Limb (tissue), 2 donors: ENCODE results near the gene NUP54.
A peak's percentile ranks its signal among the peaks of the same experiment; 100 is the strongest.

Experiments used
- DNase-seq, 2 donors: peaks; one replicate each; pipeline ENCODE4 v3.0.0-alpha.2; 2016; ENCODE audit errors: extremely low spot score in 2 of 2

The NUP54 gene

DNA sequence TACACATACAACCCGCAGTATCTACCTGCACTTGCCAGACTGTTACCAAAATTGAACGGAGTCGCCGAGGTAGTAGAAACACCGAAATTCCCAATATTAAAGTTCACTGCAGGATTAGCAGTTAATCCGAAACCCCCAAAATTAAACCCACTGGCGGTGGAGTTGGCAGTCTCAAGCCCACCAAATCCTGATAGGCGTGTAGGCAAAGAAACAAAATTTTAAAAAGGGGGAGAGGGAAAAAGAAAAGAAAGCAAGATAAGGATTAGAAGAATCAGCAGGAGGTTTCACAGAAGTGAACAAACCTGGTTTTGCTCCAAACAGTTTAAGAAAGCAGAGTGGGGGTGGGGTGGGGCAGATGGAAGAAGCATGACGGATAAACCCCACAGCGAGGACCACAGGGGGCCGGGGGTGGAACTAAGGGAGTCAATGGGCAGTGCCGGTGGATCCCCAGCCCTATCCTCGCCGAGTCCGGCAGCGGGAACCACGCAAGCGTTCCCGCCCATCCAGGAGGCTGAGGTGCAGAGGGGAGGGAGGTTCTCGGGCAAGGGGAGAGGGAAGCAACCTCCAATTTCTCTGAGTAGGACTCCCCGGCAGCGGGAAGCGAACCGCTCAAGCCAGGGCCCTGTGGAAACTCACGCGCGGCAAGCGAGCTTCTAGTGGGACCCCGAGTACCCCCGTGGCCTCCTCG is 599 bp downstream of the NUP54 start:
- peak; percentile 49 to 79 for DNase-seq

DNA sequence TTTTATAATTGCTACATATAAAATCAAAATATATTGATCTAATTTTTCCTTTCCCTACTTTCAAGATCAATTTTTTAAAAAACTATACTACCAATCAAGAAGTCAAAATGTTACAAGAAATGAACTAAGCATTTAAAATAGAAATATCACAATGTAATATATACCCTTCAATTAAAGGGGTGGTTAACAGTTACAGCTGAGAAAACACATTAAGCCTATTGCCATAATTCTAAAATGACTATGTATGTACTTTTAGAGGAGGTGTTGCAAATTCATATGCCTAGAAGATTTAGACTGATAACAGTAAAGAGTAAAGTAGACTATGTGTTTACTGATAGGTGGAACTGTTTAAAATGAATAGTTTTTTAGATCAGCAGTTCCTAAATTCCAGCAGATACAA is 3.7 kb downstream of the NUP54 start:
- DNase-seq, result no peak

DNA sequence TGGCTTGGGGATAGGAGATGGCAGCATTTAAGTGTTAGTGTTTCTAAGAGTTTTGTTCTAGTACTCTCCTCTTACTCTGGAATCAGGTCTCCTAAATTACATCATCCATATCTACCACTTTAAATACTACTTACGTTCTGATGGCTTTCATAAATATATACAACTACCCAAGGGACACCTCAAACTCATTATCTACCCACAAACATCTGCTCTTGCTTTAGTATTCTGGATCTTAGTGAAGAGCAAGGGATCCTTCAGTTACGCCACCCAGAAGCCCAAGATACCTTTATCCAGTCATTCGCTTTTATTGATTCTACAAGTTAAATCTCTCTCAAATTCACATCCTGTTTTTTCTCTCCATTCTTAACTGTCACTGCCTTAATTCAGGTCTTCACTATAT is 7.0 kb downstream of the NUP54 start:
- no peak for DNase-seq

DNA sequence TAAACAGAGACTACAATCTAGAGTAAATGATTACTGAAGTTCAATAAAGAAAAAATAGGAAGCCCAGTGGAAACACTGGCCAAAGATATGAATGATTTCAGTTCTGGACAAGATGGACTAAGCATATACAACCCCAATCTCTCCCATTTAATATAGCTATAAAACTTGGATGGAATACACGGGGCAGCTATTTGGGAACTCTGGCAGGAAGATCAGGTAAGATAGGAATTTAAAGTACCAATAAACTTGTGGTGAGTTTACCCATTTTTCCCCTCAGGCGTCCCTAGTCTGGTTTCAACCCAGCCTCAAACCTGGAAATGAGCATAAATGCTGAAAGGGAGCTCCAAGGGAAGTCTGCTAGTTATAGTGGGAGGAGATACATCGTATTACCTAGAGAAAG is 20.4 kb downstream of the NUP54 start:
- no peak for DNase-seq

DNA sequence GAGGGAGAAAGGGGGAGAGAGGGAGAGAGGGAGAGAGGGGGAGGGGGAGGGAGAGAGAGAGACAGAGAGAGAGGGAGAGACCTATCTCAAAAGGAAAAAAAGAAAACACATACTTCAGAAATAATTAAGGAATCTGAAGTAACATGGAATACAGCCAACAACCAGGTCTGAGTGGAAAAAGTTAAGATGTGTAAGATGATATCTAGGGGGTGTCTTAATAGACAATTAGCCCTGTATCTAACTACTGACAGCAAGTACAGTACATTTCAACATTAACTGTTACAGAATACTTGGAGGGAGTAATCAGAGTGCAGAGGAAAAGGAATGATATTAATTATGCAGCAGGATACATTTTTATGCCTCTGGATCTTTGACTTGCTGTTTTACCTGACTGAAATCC is 22.4 kb downstream of the NUP54 start:
- no peak for DNase-seq

DNA sequence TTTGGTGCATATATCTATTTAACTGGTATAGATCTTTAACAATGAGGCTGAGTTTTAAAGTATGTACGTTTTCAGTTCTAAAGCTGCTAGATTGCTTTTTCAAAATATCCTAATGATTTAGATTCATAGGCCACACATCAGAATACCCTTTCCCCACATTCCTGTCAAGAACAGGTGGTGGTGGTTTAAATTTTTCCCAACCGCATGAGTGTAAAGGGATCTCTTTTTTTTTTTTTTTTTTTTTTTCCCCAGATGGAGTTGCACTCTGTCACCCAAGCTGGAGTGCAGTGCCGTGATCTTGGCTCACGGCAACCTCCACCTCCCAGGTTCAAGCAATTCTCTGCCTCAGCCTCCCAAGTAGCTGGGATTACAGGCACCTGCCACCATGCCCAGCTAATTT is 28.0 kb downstream of the NUP54 start:
- DNase-seq, result no peak

DNA sequence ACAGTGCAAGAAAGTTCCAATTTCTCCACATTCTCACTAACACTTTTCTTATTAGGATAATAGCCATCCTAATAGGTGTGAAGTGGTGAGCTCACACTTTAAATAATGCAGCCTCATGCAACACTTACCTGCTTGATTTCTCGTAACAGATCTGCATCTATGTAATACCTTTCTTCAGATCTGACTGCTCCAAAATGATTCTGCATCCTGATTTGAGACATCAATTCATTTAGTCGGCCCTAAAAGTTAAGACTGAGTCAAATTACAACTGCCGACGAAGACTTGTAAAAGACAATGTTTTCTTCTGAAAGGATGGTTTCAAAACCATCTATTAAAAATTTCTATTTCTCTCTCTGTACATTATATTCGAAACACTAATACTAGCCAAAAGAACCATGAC is 30.7 kb downstream of the NUP54 start:
- no peak for DNase-seq

DNA sequence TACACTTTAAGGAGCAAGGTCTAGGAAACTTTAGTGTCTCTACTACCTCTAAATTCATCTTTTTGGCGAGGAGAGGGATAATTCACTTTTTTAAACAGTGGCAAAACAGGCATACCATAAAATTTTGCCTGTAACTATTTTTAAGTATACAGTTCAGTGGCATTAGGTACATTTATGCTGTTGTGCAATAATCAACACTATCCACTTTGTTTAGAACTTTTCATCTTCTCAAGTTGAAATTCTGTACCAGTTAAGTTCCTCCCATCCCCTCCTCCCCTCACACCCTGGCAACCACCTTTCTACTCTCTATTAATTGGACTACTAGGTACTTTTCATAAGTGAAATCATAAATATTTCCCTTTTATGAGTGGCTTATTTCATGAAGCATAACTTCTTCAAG is 31.4 kb downstream of the NUP54 start:
- DNase-seq, result no peak

DNA sequence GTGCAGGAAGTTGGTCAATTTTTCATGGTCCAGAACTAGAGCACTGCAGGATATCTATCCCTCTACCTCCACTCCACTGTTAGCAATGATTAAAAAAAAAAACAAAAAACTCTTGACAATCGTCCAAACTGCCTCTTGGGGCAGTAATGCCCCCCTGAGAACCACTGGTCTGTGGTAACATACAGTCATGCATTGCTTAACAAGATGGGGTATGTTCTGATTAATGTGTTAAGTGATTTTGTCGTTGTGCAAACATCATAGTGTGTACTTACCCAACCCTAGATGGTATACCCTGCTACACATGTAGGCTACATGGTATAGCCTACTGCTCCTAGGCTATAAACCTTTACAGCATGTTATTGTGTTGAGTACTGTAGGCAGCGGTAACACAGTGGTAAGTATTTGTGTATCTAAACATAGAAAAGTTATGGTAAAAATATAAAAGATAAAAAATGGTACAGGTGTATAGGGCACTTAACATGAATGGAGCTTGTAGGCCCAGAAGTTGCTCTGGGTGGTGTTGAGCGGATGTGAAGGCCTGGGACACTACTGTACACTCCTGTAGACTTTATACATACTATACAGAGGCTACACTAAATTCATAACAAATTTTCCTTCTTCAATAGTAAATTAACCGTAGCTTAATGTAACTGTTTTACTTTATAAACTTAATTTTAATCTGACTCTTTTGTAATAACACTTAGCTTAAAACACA is 39.6 kb downstream of the NUP54 start:
- no peak for DNase-seq

DNA sequence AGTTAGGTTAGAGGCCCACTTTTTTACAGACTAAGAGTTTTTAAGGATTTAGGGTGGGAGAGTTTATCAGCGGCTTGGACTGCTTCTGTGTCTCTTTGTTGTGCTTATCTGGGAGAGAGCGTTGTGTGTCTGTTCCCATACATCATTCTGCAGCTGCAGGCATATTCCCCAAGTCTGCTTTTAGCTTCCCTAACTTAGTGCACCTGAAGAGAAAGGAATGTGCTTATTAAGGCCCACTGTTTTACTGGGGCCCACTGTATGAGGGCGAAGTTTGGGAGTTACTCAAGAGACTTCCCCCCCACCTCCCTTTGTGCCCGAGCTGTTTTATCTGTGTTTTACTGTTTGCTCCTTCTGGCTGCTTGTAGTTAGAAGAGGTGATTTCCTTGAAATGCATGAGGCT is 41.8 kb downstream of the NUP54 start:
- no peak for DNase-seq

DNA sequence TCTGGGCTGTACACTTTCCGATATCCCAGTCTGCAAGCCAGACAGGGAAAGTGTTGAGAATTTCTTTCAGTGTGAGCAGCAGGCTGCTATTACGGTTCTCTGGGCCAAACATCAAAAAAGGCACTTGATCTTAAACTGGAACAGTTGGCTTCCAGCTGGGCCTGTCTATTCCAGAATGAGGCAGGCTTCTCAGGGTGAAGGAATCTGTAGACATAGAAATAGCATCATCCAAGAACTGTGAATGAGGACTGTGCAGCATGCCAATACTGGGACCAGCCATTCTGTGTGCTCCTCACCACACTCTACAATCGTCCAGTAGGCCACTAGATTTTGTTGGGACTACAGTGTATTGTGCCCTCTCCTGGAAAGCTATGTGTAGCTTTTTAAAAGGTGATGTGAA is 42.5 kb downstream of the NUP54 start:
- DNase-seq, result peak; percentile 38 to 68

DNA sequence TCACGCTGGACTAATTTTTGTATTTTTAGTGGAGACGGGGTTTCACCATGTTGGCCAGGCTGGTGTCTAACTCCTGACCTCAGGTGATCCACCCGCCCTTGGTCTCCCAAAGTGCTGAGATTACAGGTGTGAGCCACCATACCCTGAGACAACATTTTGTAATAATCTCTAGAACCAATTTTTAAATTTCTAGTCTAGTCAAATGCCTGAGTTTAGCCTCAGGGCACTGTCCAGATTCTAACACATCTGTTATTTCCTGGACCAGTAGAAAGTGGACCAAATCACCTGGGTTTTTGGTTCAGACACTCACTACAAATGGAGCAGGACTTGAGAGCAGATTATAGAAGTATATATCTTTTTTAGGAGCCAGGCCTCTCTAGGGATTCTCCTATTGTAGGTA is 52.1 kb downstream of the NUP54 start:
- no peak for DNase-seq

DNA sequence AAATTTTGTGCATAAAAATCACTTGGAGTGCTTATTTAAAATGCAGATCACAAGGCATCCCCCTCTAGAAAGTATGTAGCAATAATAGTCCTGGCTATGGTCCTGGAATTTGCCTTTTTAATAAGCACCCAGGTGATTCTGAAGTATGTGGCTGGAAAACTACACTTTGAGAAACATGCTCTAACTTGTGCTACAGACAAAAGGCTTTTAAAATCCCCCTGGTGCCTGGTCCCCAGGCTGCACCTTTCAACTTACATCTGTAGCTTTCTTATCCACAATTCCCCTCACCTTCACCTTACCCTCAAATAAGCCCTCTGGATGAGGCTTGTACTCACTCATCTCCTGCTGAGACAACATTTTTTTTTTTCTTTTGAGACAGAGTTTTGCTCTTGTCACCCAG is 52.6 kb downstream of the NUP54 start:
- no peak for DNase-seq

DNA sequence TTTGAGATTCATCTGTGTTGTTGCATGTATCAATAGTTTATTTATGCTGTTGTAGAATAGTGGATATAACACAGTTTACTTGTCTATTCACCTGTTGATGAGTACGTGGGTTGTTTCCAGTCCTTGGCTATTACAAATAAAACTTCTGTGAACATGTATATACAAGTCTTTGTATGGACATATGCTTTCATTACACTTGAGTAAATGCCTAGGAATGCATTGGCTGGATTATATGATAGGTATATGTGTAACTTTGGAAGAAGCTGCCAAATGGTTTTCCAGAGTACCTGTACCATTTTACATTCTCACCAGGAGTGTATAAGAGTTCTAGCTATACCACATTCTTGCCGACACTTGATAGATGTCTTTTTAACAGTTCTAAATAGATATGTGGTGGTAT is 57.1 kb downstream of the NUP54 start:
- DNase-seq, result no peak

DNA sequence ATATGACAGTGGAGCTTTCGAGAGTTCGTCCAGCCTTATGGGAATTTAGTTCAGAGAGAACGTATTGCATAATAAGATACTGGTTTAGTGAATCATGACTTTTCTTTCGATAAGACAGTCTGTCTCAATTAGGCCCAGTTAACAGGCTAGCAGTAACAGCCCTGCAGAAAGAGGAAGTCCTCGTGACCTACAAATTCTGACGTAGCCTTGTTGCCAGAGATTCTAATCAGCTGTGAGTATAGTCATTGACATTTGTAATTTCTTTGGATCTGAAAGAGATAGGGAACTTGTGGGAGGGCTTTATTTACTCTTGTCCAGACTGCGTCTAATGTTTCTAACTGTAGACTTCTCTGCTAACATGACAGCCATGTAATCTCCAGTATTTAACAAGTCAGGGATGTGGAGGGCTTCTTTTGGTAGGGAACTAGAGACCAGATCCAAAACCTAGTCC is 57.9 kb downstream of the NUP54 start:
- DNase-seq, result no peak

DNA sequence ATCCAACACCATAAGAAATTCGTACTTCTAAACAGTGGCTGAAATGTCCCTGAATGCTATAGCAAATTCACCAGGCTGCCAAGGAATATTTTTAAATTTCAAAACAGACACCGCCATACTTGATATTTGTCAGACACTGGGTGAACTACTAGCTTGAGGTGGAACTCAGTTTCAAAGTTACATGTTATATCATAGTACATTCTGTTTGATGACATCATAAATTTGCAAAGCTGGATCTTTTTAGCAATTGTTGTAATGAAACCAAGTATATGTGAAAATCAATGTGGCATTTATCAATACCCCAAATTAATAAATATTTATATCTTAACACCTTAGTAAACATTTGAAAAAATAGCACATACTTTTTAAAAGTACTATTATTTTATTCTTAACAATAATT is 59.5 kb downstream of the NUP54 start:
- no peak for DNase-seq

DNA sequence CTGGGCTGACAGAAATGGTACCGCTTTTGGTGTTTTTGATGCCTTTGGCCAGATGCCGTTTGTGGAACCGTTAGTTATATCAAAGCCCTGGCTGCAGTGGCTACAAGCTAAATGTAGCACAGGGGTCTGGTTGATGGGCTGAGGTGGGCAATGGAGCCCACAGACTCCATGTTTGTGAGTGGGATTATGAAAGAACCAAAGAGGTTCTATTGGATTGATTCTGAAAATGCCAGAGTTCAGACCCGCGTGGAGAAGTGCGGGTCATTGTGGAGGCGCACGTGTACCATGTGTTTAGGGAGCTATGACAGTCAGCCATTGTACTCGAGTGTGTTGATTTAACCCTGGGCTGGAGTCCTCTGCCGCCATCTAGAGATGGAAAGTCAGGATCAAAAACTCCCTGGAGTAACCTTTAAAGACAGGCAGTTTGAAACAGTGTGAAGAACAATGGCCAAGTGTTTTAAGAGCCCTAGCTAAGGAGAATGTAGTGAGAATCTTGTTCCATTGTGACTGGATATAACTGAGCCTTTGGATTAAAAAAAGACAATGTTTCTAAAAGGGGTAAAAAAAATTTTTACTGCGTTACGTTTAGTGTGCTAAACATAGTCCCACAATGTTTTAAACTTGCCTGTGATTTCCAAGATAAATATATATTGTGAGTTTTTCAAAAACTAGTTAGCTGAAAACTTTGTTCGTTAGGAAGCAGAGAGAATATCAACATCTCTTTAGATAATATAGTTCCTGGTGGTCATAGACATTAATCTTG is 61.0 kb downstream of the NUP54 start:
- peak; percentile 36 to 60 for DNase-seq

DNA sequence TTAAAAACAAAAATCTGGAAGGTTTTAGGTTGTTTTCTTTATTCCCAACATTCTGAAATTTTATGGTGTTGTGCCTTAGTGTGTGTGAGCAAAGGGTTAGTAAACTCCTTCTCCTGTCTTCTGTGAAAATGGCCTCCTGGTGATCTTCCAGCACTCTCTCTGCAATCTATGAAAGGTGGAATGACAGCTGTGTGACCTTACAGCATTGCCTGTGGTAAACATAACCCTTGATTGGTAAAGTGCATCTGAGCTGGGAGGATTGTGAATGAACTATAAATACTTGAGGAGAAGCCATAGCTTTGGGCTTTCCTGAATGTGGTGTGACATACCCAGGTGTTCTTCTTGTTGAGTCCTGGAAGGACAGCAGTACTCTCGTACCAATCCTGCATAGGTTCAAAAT is 63.7 kb downstream of the NUP54 start:
- no peak for DNase-seq

DNA sequence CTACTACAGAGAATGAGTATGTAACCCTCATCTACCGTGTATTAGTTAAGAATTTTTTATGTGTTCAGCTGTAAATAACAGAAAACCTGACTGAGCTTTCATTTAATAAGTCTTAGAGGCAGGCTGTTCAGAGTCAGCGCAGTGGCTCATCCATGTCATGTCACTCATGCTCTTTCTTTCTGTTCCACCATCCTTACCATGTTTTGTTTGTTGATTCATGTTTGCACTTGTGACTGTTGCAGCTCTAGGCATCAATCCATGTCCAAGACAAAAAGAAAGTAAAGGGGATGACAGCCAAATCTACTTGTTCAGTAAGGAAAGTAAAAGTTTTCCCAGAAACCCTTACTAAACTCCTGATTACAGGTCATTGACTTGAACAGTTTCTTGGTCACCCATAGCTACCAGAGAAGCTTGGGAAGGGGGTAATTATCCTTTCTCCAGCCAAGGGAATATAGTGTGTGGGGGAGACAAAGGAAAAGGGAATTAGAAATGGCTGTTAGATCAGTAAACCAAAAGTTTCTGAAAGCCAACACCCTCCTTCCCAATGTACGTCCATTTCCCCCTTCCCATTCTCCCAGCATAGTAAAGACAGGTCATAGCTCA is 64.7 kb downstream of the NUP54 start:
- no peak for DNase-seq

DNA sequence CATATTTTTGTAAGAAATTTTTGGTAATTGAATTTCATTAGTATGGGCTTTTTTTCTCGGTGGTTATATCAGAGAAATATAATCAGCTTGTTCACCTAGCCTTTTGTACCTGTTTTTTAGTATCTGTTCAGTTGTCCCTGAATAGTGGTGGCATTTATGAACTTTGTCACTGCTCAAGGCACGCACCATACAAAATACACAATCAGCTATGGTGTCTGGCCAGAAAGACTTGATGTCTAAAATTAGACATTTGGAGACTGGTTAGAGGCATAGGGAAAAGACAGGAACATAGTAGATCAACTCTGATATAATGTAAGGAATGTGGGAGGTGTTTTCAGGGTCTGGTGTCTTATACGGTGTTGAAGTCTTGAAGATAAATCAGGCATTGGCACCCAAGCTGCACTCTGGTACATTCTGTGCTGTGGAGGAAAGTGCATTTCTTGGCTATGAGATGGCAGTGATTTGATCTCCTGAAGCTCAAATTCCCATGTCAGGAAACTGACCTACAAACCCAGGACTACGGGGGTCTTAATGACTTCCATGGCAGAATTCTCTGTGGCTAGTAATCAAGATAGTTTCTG is 70.1 kb downstream of the NUP54 start:
- DNase-seq, result no peak

DNA sequence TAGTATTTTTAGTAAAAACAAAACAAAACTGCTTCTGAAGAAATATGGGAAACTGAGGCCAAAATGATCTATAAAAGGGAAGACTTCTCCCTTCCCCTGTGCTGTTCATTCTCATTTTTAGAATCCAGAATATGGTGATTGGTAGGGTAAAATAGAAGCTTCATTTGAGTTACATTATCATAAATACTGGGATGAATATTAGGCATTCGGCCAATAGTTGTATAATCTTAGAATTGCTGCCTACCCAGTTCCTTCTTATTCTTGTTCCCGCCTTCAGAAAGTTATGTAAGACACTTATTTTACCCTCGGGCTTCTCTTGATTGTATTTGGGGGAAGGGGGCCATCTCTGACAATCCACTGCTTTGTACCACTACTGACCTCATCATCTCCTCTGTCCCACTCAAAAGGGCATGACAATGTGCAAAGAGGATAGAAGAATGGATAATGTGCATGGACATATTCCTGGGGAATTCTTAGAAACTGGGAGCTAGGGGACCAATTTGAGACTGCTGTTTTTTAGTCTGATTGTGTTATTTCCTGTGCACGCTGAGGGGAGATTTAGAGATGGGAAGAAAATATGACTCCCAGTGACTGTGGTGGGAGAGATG is 73.1 kb downstream of the NUP54 start:
- no peak for DNase-seq
